Glutamatergic neuron (in vitro differentiated cells): Measurements from ENCODE around the gene ADCY4. TPM values are rescaled to one million over a fixed set of nuclear protein-coding genes. Genes with fewer than 3 reads are reported as not detected.

ENCODE experiments used
- DNase-seq: peaks from one replicate; pipeline ENCODE4 v3.0.0; 2022
- H3K27ac Mint-ChIP-seq: one replicate; pipeline ENCODE4 v1.8.0; 2020; ENCODE audit warnings: mild to moderate bottlenecking, mixed read lengths, inconsistent platforms; ENCODE audit not compliant: unreplicated experiment
- H3K27me3 Mint-ChIP-seq: one replicate; pipeline ENCODE4 v1.8.0; 2020; ENCODE audit warnings: mild to moderate bottlenecking, moderate library complexity, mixed read lengths, inconsistent platforms; ENCODE audit not compliant: unreplicated experiment
- H3K36me3 Mint-ChIP-seq: one replicate; pipeline ENCODE4 v1.8.0; 2020; ENCODE audit warnings: mild to moderate bottlenecking, mixed read lengths, inconsistent platforms; ENCODE audit not compliant: unreplicated experiment
- H3K4me1 Mint-ChIP-seq: one replicate; pipeline ENCODE4 v1.8.0; 2020; ENCODE audit warnings: mild to moderate bottlenecking, low read depth, mixed read lengths, inconsistent platforms; ENCODE audit not compliant: unreplicated experiment
- H3K4me3 Mint-ChIP-seq: one replicate; pipeline ENCODE4 v1.8.0; 2020; ENCODE audit warnings: mild to moderate bottlenecking, mixed read lengths, inconsistent platforms; ENCODE audit not compliant: unreplicated experiment
- H3K9me3 Mint-ChIP-seq: one replicate; pipeline ENCODE4 v1.8.0; 2020; ENCODE audit warnings: mild to moderate bottlenecking, moderate library complexity, mixed read lengths, inconsistent platforms; ENCODE audit not compliant: unreplicated experiment
- total RNA-seq: library from RNA; stranded (reverse); fragmentation: NEBNext Ultra II Directional; extraction: Animal tissue kit (Norgen Biotek cat#: 25700); gene quantifications from one replicate; pipeline ENCODE4 v1.2.1, GENCODE V29; 2021; ENCODE audit not compliant: unreplicated experiment
- TF ChIP-seq, protein P1 (sequence below): fragments of 200-600 bp; sonication (generic); IDR thresholded peaks from one replicate; pipeline ENCODE4 v1.5.0; 2021; ENCODE audit not compliant: partially characterized antibody, unreplicated experiment

Gene ADCY4
- total RNA-seq, 1 donor from 2014 or later = not detected

DNA sequence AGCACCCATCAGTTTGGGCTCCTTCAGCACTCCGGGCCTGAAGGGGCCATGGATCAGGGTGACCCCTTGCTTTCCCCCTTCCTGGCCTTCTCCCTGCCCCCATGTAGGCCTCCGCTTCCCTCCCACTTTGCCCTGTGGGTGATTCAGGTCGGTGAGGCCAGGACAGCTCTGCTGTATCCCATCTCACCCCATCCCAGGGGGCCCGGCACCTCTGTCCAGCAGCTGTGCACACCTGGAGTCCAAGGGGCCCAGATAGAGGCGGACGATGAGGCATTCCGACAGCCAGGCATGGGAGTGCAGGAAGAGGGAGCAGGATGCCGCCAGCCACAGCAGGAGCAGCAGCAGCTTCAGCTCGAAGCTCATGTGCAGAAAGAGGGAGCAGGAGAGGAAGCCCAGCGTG, 12.2 kb downstream of the ADCY4 start:
- Mint-ChIP-seq H3K4me1 (no peaks in the 10 kb centered on the region), H3K27me3 (peaks cover 11% of the 10 kb centered on the region), H3K9me3 (peaks cover 2% of the 10 kb centered on the region), H3K36me3 (no peaks in the 10 kb centered on the region), H3K27ac (no peak overlapping the region), H3K4me3 (no peak overlapping the region)
- DNase-seq = no peak
- TF ChIP-seq, protein P1, sequence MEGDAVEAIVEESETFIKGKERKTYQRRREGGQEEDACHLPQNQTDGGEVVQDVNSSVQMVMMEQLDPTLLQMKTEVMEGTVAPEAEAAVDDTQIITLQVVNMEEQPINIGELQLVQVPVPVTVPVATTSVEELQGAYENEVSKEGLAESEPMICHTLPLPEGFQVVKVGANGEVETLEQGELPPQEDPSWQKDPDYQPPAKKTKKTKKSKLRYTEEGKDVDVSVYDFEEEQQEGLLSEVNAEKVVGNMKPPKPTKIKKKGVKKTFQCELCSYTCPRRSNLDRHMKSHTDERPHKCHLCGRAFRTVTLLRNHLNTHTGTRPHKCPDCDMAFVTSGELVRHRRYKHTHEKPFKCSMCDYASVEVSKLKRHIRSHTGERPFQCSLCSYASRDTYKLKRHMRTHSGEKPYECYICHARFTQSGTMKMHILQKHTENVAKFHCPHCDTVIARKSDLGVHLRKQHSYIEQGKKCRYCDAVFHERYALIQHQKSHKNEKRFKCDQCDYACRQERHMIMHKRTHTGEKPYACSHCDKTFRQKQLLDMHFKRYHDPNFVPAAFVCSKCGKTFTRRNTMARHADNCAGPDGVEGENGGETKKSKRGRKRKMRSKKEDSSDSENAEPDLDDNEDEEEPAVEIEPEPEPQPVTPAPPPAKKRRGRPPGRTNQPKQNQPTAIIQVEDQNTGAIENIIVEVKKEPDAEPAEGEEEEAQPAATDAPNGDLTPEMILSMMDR = no peak

DNA sequence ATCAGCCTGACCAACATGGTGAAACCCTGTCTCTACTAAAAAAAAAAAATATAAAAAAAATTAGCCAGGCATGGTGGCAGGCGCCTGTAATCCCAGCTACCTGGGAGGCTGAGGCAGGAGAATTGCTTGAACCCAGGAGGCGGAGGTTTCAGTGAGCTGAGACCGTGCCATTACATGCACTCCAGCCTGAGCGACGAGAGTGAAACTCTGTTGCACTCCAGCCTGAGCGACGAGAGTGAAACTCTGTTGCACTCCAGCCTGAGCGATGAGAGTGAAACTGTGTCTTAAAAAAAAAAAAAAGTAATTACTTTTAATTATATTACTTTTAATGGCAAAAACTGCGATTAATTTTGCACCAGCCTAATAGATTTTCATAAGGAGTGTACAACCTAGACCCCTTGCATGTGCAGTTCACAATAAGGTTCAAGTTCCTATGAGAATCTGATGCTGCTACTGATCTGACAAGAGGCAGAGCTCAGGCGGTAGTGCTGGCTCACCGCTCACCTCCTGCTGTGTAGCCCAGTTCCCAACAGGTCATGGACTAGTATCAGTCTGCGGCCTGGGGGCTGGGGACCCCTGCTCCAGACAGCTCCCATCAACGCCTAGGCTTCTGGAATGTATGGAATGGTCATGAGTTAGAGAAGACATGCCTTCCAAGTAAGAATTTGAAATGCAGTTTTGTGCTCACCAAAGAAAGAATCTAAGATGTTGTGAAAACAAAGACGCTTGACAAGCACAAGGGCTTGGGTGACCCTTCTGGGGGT, 13.5 kb downstream of the ADCY4 start:
- H3K27me3 Mint-ChIP-seq = peaks cover 14% of the 10 kb centered on the region
- H3K27ac Mint-ChIP-seq = no peak overlapping the region
- H3K4me3 Mint-ChIP-seq = no peak overlapping the region
- TF ChIP-seq, protein P1 = no peak
- no peak for DNase-seq
- no peaks in the 10 kb centered on the region for H3K4me1 Mint-ChIP-seq
- H3K36me3 Mint-ChIP-seq = no peaks in the 10 kb centered on the region
- peaks cover 2% of the 10 kb centered on the region for H3K9me3 Mint-ChIP-seq

DNA sequence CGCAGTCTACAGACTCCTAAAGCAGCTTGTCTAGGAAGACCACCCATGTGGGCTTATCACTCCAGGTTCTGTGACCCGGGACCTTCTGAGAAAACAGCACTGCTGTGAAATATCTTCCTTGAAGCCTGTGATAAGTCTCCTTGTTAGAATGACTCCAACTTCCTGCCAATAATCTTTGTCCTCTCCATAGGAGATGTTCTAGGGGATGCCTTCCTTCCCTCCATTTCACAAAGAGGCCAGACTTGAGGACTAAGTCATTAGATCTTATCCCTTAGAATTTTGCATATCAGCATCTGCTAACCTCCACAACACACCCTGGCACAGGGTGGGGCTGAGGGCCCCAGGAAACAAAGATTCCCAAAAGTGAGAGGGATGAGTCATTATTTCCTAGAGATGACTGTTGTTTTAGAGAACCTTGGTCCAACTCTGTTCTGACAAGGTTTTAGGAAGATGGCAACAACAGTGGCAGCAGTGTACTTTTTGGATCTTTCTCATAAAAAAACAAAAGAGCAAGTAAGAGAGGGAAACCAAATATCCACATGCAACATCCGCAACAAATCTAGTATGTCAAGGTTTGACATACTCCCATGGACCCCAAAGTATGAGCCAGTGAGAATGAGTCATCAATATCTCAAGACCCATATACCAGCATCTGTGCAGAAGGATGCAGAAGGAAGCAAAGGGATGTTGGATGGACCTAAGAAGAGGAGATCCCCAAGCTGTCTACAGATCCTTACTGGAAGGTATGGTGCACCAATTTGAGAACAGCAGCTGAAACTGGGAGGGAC, 17.5 kb downstream of the ADCY4 start:
- Mint-ChIP-seq H3K36me3 (no peaks in the 10 kb centered on the region), H3K4me3 (no peak overlapping the region)

DNA sequence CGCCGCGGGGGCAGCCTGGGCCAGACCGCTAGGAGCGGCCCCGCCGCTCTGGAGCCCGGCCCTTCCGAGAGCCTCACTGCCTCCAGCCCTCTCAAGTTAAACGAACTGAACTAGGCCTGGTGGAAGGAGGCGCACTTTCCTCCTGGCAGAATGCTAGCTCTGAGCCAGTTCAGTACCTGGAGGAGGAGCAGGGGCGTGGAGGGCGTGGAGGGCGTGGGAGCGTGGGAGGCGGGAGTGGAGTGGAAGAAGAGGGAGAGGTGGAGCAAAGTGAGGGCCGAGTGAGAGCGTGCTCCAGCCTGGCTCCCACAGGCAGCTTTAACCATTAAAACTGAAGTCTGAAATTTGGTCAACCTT, 18.3 kb downstream of the ADCY4 start:
- Mint-ChIP-seq H3K27me3 (peaks cover 20% of the 10 kb centered on the region), H3K27ac (no peak overlapping the region), H3K9me3 (peaks cover 4% of the 10 kb centered on the region), H3K4me1 (no peaks in the 10 kb centered on the region), H3K36me3 (no peaks in the 10 kb centered on the region), H3K4me3 (no peak overlapping the region)
- DNase-seq = no peak
- TF ChIP-seq, protein P1 = no peak

More for the DNA sequence above, 17.5 kb downstream of the ADCY4 start:
- DNase-seq = no peak
- no peaks in the 10 kb centered on the region for H3K4me1 Mint-ChIP-seq
- peaks cover 22% of the 10 kb centered on the region for H3K27me3 Mint-ChIP-seq
- TF ChIP-seq, protein P1 = no peak
- H3K9me3 Mint-ChIP-seq = peaks cover 2% of the 10 kb centered on the region
- no peak overlapping the region for H3K27ac Mint-ChIP-seq
